ENCODE results near the gene KRTAP10-4.
"Not testable (repeated sequence)": the region's sequence is repeated elsewhere in the genome, so short reads cannot be mapped to it uniquely, and the experiment has no call there.

KRTAP10-4 gene

GRCh38 chr21:44580231-44580821 lies 6.8 kb downstream of the KRTAP10-4 start, which contains the start of gene KRTAP10-5:
Gene KRTAP10-5 (minus strand): TSS chr21:44580604. CDS start chr21:44580578, 26 bp downstream.
- not testable (repeated sequence) for DNase-seq

DNA sequence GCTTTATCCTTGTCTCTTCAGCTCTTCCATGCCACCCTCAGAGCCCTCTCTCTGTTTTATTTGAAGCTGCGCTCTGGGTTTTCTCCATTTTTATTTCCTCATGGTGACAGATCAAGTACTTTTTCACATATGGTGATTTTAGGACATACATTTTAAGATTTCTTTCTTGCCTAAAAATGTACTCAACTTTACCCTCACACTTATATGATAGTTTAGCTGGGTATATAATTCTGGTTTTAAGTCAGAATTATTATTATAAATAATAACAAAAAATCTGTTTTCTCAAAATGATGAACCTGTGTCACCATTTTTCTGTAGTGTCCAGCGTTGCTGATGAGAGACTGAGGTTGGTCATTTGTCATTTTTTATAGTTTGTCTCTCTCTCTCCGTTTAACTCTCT lies 7.6 kb downstream of the KRTAP10-4 start:
- no peak for DNase-seq

GRCh38 chr21:44582055-44582454 lies 8.5 kb downstream of the KRTAP10-4 start:
- DNase-seq, result peak; percentile 67

- no peak for DNase-seq
Measured at GRCh38 chr21:44583089-44583799, 9.7 kb downstream of the KRTAP10-4 start.

DNA sequence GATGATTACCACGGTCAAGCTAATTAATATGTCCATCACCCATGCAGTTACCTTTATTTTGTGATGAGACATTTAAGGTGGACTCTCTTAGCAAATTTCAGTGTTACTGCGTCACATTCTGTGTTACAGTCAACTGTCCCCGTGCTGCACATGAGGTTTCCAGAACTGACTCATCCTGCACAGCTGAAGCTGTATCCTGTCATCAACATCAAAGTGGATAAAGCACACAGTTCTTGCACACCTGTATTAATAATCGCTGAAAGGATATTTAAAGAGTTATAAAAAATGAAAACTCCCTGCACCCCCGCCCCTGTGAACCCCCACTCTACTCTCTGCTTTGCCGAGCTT lies 10.2 kb downstream of the KRTAP10-4 start:
- DNase-seq, result no peak

DNA sequence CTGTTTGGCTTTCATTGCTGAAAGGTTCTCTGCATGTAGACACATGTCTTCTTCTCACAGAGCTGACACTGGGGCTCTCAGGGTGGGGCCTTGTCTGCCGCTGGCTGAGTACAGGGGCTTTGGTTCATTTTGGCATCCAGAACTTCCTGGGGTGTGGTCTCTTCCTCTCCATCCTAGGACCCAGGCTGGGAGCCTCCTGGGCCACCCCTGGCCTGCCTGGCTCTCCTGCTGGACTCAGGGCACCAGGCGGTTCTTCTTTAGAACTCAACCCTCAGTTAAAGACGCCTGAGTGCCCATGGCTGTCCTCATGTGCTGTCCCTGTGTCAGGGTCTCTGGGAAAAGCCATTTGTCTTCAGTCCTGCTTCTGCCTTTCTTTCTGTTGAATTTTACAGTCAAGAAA lies 12.4 kb downstream of the KRTAP10-4 start:
- no peak for DNase-seq

DNA sequence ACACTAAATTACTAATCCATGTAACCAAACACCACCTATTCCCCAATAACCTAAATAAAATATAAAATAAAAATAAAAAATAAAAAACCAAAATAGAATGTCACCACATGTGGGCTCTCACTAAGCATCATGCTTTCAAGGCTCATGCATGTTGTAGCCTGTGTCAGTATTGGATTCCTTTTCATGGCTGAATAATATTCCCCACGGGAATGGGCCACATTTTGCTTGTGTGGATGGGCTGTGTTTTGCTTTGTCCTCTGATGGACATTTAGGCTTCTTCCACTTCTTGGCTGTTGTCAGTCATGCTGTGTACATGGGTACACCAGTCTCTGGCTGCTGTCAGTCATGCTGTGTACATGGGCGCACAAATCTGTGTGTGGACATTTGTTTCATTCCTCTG lies 15.6 kb downstream of the KRTAP10-4 start:
- DNase-seq, result no peak

DNA sequence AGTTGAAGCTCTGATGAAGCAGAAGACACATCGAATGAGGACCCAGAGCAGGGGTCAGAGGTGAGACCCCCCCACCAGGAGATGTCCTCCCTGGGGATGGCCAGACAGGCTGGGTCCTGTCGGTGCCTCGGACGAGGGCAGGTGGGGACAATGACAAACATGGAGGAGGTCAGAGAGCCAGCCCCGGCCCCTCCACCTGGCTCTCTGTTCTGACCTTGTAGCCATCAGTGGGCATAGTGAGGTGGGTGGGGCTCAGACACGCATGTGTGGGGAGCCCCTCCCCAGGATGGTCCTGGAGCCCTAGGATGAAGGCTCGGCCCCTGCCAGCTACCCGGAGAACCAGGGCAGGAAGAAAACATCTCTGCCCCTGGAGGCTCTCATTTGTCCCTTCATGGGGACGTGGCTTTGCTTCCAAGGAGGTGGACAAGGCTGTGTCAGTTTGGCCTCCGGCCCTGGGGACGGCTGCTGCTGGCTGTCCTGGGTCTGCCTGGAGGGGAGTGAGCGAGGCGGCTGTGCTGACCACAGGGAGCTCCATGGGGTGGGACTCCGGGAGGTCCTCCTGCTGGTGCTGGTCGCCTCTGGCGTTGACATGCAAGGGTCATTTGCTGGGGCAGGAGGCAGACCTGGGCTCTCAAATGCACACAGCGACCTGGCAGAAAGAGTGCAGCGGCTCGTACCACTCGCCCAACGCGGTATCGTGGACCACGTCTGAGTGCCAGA lies 16.2 kb downstream of the KRTAP10-4 start:
- DNase-seq, result no peak

GRCh38 chr21:44590311-44590721 lies 16.8 kb downstream of the KRTAP10-4 start:
- no peak for DNase-seq

- not testable (repeated sequence) for DNase-seq
Measured at GRCh38 chr21:44590897-44591800, 17.6 kb downstream of the KRTAP10-4 start.

DNA sequence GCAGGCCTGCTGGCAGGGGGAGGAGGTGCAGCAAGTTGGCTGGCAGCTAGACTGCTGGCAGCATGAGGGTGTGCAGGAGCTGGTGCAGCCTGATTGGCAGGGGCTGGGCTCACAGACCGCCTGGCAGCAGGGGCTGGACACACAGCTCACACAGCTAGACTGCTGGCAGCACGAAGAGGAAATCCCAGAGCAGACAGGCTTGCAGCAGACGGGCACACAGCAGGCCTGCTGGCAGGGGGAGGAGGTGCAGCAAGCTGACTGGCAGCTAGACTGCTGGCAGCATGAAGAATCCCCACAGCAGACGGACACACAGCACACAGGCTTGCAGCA lies 18.2 kb downstream of the KRTAP10-4 start:
- DNase-seq, result not testable (repeated sequence)

GRCh38 chr21:44592446-44593311 lies 19.1 kb downstream of the KRTAP10-4 start, which contains the start of gene KRTAP10-6:
Gene KRTAP10-6 (minus strand): TSS chr21:44592505. CDS start chr21:44592484, 21 bp downstream.
- no peak for DNase-seq

DNA sequence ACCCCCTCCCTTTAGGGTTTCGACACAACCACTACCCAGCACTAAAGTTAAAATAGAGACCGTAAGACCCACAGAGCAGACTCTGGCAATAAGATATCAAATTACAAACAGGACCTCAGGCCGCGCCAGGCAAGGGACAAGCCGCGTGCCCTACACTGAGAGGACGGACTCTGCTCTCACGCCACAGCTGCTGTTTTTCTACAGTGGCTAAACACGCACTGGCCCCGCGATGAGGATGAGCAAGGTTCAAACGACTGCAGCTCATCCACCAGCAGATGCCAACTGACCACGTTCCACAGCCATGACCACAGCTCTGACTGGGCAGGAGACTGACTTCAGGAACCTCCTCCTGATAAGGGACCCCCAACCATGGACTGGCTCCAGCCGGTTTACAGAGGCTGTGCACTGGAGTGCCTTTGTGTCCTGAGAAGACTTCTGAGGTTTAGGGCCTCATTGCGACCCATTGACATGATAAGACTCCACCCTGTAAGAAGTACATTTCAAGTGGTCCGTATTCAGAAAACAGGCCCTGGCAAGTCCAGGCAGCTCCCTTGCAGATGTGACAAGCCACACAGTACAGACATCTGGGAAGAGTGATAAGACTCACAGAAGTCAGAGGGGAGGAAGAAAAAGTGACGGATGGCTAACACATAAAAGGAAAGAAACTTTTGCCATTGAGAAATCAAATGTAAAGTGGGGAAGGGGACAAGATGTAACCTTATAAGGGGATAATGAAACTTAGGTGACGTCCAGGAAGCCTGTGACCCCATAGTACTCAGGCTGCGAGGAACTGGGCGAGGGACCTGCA lies 20.3 kb downstream of the KRTAP10-4 start:
- DNase-seq, result no peak

GRCh38 chr21:44594406-44594916 lies 20.9 kb downstream of the KRTAP10-4 start:
- no peak for DNase-seq

GRCh38 chr21:44595524-44595923 lies 22.0 kb downstream of the KRTAP10-4 start:
- DNase-seq, result no peak

- DNase-seq, result no peak
Measured at GRCh38 chr21:44596068-44596725, 22.7 kb downstream of the KRTAP10-4 start.

DNA sequence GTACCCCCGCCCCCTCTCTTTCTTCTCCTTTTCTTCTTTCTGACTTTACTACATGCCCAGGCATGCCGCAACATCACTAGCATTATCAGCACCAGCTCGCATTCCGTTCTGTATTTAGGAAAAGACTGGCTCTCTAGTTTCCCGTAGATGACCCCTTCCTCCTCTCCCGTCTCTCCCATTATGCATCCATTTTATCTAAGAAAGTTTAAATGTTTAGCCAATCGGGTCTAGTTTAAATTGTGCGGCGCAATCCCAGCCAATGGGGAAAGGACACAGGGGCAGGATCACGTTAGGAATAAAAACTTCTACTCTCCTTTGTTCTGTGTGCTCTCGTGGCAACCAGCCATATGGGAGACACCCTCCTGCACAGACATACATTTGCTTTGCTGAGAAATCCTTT lies 24.5 kb downstream of the KRTAP10-4 start:
- no peak for DNase-seq

DNA sequence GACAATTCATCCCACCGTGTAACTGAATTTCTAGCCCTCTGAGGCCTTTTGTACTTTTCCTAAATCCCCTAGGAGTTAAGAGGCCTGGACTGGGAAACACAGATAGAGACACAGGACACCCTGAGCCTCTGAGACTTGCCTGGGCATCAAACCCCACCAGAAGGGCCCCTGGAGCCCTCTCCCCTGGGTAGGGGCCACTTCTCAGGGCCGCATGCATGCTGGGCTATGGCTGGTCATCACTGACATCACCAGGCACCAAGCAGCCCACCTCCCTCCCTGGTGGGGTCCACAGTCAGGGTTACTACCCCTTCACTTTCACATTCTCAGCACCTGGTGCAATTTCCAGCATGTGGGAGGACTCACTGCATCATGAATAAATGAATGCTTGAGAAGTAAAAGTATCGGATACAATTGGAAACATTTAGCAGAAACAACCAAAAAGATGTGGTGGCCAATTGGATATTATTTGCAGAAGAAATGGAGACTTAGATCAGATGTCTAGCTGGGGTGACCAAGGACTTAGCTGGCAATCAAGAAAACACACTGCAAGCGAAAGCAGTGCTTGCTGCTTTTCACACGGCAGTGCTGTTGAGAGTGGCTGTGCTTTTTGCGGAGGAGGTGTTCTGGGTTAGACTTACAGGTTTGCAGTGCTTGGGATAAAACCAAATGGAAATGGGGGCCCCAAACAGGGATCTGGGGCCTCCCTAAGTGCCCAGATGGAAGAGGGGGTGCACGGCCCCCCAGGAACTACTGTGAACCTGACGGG lies 25.9 kb downstream of the KRTAP10-4 start:
- DNase-seq, result no peak

Data from SHP77 treated with DMSO at 0.1 percent for 48 hours (cell line).